Suppressor macrophage (primary cell): ENCODE data around the gene MCTP1.

Experiments
- DNase-seq, 4 experiments: peaks; one replicate each; pipeline ENCODE4 v3.0.0-alpha.2; 2020 to 2022

The MCTP1 gene

DNA sequence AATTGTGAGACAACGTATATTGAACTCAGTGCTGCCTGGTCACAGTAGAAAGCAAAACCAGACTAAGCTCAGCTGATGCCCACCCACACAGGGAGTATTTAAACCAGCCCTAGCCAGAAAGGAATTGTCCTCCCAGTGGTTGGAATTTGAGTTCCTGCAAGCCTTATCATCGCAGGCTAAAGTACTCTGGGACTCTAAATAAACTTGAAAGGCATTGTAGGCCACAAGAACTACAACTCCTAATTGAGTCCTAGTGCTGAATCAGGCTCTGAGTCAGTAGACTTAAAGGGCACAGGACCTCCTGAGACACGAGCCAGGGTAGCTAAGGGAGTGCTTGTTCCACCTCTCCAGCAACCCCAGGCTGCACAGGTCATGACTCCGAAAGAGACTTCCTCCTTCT is 171.4 kb downstream of the MCTP1 start:
- DNase-seq: no peak

DNA sequence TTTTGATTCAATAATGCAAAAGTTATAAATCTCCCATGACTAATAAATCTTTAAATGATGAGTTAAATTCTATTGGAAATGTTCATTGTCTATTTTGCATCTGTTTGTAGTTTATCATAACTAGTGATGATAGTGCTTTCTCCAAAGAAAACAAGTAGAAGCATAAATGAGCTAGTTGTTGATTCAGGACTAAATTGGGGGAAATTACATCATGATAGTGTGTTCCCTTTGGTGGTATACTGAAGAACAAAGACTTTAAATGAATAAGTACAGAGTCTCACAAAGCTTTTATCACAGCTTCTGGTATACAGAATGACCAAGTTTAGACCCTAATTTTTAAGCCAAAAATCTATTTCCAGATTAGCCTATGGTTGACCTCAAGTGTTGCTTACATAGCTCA is 173.8 kb downstream of the MCTP1 start:
- no peak for DNase-seq

DNA sequence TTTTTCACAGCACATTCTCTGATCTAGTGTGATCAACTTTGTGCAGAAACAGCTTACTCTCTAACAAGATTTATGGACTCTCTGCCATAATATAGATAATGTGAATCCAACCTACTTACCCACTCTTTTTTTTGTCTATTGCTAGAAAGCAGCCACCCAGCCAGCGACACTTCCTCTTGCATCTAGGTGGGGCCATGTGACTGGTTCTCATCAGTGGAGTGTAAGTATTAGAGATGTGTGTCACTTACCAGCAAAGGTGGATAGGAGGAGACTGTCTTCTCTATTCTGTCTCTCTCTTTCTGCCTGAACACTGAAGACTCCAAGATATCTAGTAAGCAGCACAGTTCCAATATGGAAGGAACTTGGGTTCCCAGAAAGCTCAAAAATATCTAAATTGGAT is 174.8 kb downstream of the MCTP1 start:
- peak in 2 of 4 experiments; percentile 11 to 21 for DNase-seq

DNA sequence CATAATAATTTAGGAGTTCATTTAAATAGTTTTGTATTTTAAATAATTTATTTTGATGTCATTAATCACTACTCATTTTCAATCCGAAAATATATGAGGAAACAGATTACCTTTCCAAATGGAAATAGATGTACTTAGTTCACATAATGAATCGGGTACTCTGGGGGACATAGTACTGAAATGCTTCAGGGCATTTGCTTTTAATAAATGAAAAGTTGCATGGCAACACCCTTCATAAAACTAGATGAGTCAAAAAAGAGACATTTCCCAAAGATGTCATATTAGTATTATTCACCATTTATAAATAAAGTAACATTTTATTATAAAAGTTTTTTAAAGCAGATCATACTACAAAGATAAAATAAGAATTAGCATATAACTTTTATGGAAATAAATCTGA is 177.8 kb downstream of the MCTP1 start:
- no peak for DNase-seq

DNA sequence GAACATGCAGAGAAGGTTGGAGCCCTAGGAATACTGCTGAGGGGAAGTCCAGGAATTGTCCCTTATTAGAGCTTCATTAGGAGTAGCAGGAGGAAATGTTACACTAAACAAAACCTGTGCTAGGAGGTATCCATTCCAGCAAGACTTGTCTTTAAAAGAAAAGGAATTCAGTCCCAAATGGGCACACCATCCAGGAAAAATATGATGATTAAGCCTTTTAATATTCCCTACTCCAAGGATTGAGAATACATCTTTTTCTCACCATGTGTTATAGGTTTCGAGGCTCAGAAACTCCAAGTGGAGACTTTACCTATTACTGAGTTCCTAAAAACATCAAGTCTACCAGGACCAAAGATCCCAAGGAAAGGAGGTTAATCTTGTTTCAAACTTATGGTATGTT is 179.3 kb downstream of the MCTP1 start:
- no peak for DNase-seq

DNA sequence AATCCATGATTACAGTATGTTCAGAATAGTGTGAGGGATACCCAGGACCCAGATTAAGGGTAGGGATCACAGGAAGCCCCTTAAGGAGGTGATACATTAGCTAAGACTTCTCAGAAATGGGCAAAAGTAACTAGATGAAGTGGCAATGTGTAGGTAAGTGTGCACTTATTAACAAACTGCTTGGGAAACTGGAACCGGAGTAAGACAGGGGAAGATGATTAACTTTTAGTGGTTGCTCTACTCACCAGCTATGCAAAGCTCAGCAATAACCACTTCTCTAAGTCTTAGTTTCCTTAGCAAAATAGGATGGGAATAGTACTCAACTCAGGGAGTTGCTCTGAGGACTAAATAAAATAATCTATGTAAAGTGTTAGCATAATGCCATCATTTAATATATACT is 182.2 kb downstream of the MCTP1 start:
- DNase-seq: peak in 2 of 4 experiments; percentile 17 to 44

DNA sequence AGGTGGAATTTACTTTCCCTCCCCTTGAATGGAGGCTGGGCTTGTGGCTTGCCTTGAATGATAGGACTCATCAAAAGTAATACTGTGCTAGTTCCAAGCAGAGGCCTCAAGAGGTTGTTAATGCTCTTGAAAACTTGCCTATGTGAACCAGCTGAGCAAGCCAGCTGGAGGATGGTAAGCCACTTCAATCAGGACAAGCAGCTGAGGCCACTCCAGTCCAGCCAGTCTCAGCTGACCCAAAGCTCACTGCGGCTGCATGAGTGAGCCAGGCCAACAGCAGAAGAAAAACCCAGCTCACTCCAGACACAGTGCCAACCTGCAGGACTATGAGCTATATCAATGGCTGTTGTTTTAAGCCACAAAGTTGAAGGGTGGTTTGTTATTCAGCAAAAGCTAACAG is 182.8 kb downstream of the MCTP1 start:
- no peak for DNase-seq

DNA sequence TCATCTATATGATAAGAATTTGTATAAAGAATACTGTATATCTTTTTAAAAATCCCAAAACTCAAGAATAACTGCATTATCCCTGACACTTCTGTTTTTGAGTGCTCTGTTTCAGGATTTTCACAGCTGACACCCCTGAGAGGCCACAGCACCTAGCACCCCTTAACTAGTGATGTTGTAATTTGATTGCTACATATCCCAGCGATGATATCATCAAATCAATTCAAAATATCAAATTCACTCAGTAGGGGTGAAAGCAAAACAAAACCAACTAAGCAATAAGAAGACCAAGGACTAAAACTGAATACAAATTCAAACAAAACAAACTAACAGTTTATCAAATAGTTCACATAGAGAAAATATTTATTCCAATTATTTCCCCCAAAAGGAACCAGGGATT is 184.3 kb downstream of the MCTP1 start:
- DNase-seq: no peak

DNA sequence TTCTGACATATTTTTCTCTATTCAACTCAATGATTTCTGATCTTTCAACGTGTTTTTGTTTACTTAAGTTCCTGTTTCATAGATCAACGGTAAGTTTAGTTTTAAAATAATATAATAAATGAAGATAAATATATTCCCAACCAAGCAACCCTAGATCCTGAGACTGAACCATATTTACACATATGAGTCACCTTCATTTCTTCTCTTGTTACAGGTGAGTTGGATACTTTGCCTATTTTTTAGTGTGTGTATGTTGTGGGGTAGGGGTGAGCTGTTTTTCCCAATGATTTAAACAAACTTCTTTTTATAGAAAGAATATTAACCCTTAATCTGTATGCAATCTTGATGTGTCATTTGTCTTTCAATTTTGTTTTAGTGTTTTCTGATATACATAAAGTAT is 186.9 kb downstream of the MCTP1 start:
- DNase-seq: no peak

DNA sequence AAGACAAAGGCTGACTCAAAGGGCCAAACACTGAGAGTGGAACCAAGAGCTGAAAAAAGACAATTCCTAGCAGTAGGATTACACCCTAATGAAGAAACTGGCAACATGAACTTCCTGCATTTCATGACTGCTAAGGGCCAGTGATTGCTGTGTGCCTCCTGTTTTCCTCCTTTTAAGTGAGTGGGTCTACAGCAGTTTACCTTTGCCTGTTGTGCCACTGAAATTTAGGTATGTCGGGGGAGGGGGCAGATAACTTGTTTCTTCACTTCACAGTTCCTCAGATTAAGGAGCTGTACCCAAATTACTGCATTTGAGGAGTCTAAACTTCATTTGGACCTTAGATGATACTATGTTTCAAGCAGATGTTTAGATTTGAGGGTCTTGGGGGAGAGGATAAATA is 191.7 kb downstream of the MCTP1 start:
- no peak for DNase-seq

DNA sequence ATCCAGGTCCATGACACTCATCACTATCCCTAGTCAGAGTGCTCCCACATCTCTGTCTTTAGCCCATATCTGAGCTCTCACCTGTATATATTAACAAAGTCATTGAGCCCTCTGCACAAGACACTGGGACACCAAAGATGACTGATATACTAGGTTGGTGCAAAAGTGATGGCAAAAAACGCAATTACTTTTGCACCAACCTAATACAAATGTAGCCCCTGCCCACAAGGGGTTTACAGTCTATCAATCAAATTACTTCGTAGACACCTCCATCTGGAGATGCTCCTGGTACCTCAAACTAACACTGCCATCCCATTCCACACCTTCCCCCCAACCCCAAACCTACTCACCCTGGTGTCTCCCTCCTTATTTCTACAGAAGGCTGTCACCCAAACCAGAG is 194.1 kb downstream of the MCTP1 start:
- no peak for DNase-seq

DNA sequence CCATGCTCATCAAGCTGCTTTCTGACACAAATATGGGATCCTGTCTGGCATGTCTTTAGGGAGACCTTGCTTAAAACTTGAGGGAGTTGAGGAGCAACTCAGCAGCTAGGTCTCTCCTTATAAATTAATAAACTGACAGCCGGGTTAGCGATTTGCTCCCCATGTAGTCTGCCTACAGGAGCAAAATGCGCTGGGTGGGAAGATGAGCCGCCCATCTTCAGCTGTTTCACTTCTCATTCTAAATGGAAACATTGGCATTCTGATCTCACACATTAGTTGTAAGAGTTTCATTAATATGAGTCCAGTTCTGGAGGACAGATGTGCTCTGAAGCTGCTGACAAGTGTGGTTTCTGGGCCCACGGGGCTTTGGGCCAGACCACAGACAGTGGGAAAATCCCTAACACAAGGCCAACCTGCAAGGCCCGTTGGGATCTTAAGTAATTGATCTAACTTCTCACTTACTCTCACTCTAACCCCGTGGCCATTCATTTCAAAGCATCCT is 197.0 kb downstream of the MCTP1 start:
- DNase-seq: peak; percentile 67 to 84 (median 73)

DNA sequence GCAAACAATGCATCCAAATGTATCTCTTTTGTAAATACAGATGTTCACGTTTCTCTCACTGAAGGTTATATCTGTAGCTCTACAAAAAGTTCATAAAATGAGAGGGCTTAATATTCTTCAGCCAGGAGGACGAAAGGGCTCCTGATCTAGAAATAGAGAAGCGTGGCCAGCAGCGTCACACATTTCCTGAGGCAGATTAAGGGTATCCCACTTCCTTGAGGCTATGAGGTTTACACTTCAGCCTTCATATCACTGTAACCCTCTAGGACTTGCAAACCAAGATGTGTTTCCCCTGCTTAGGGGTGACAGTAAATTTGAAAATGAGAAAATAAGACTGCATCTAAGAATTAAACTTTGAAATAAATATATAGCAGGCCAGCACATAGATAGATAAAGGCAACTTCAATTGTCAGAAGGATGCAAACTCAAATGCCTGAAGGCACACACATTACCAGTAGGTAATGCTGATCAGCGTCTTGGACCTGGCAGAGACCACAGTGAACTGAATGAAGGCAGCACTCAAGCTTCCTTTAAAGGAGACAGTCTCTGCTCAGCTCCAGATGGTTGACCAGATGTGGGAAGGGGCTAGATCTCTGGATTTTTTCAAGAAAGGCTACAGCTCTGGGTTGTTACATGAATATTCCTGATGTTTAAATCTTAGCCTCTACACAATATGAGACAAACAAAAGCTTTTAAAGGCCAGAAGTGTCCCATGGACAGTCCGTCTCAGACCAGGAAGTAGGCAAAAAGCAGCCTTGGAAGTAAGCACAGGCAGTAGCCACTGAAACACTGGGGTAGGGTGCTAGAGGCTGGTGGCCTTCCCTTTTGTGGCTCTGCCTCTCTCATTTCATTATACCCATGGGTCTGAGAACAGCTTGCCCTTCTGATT is 197.7 kb downstream of the MCTP1 start:
- peak; percentile 40 to 58 (median 52) for DNase-seq

DNA sequence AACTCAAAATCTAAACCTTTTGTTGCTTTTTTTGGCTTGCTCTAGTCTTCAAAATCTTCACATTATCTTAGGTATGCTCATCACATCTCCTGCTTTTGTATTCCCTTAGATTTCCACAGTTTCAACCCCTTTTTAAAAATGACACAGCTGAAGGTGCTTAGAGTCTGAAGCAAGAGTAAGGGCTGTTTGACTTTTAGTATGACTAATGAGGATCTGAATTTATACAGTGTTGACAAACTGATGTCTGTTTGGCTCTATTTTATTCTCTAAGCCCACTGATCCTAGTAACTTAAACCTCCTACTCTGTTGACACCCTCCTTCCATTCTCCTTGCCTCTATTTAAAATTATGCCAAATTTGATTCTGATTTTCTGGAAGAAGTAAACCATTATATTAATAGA is 200.1 kb downstream of the MCTP1 start:
- DNase-seq: no peak

DNA sequence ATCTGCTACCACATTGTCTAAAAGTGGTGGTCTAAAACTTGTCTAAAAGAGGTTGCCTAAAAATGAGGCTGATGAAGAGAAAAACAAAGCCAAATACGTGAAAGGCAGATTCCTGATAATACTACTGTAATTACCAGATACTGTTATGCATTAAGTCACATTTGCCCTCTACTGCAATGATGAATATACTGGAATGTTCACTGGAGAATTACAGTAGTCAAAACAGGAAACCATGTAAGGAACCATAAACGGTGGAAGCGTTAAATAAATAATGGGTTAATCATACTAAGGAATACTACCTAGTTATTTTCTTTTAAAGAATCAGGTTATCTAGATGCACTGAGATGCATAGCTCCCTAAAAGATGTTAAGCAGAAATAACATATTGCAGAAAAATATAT is 201.3 kb downstream of the MCTP1 start:
- no peak for DNase-seq

DNA sequence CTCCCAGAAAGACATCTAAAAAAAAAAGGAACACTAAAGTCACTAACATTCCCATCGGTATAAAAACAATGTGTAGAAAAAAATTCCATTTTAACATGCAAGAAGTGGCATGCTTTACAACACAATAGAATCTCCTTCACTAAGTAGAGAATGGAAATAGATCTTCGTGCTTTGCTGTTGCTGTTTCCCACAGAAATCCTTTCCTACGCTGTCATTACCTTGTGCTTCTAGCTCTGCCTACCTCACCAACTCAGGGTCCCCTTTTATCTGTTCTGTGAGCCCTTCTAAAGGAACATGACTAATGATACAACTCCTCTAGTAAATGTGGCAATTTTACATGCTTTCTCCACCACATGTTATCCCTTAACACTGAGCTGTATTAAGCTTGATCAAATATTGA is 202.9 kb downstream of the MCTP1 start:
- DNase-seq: peak; percentile 30 to 76 (median 42)

DNA sequence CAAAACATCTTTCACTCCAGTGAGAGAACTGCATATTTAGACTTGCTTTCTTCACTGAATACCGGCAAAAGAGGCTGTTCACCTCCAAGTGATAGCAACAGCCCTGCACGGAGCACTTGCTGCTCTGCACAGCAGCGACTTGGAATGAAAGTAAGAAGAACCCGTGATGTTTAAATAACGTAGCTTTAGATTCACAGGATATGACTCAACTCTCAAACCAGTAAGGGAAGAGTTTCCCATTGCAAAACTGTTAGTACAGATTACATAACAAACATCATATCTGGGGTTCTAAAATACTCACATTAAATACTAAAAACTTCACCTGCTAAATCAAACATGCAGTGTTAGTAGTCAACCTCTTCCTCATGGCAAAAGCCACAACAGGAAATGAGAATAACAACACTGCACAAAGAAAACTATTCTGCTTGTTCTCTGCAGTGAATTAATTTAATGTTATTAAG is 203.4 kb downstream of the MCTP1 start:
- peak; percentile 84 to 96 (median 91) for DNase-seq

DNA sequence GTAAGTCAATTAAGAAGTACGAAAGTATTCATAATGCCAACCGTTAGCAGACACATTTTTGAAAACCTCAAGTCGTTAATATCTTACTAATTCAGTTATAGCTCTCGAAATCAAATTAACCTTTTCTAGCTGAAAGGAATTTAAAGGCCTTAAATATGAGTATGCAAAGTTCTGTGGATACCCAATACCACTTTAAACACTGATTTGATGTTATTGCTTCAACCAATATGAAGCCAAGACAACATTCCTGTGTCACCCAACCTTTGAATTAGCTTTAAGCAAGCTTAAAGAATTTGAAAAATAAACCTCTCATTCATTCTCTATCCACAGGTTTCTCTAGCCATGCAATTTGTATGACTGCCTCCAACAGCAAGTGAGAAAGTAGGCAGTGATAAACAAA is 204.5 kb downstream of the MCTP1 start:
- DNase-seq: no peak

DNA sequence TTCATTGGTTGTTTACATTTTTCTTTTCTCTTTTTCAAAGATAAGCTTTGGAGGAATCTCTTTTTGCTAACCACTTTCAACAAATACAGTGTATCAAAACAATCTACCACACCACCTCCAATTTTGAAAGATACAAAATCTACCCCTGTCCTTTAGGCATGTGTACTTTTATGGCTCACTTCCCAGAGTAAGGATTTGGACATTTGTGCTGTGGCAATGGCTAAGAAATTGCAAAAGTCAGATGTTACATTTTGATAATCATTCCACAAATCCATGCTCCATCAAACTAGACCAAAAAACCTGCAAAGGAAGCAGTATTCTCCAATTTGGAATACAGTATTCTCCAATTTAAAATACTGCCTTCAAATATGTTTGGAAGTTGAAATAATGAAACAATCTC is 204.9 kb downstream of the MCTP1 start:
- peak in 2 of 4 experiments; percentile 28 to 39 for DNase-seq

DNA sequence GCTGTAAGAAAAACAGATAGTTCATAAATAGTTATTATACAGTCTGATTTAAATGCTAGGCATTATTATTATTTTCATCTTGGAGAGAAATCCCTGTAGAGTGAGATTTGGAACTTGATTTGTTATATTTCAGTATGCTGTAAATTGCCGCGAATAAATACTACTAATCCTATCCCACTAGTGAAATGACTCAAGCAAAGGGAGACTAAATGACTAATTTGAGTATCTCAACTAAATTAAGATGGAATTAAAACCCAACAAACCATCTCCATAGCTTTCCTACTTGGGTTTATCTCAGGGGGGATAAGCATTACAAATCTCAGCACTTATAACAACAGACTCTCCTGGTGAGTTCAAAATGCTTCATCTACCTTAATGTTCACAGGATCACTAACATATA is 206.0 kb downstream of the MCTP1 start:
- DNase-seq: no peak

DNA sequence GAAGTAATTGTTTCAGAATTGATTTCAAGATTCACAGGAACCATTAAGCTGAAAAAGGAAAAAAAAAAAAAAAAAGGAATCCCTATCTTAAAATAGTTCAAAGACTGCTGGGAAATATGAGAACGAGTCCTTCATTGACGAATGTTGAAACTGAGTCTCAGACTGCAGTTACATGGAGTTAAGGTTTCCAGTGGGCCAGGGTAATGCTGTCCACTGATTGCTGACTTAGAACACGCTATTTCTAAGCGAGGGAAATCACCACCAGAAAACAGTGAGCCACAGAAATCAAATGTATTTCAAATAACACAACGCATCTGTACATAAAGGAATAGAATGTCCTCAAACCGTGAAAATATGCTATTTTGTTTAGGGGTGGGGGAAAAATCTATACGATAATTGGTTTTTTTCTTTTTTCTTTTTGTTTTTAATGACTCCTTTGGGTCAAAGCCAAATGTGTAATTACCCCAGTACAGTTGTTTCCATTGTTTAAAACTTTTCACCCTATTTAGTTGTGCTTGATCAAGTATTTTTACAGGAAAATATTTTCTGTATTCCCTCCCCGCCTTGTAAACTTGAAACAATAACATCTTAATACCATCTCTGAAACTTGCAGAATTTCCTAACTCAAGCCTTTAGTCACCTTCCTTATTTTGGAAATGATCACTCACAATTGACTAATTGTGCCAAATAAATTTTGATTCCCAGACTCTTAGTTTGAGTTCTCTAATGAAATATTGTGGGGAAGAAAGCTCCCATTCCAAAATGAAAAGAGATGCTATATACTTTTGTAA is 208.3 kb downstream of the MCTP1 start:
- DNase-seq: peak in 2 of 4 experiments; percentile 55 to 64

DNA sequence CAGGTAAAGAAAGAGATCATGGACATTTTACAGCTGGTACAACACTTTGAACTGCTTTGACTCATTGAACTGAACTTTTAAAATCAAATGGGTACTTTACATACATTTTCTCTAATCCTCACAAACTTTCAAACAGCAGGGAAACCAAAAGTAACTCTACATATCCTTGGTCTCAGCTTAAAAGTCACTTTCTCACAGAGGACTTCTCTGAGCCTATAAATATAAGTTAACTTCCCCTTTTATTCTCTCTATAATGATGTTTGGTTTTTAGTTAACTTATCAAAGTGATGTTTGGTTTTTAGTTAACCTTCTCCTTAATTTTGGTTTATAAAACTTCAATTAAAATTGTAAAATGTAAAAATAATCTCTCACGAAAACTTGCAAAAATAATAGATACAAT is 209.8 kb downstream of the MCTP1 start:
- peak in 1 of 4 experiments; percentile 16 for DNase-seq

DNA sequence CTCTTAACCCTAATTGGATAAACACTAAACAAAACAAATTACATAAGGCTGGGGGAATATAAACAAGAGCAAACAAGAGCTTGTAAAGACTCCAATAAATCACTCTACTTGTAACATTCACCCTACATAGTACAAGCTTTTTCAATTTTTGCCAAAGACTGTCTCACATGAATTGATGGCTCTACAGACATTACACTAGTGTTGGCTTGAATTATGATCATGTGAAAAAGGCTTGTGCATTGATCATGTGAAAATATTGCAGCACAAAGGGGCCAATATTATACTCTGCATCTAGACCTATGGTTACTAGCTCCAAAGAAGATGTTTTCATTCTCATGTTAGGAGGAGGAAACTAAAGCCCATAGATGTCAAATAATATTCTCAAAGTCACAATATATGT is 212.6 kb downstream of the MCTP1 start:
- DNase-seq: no peak

DNA sequence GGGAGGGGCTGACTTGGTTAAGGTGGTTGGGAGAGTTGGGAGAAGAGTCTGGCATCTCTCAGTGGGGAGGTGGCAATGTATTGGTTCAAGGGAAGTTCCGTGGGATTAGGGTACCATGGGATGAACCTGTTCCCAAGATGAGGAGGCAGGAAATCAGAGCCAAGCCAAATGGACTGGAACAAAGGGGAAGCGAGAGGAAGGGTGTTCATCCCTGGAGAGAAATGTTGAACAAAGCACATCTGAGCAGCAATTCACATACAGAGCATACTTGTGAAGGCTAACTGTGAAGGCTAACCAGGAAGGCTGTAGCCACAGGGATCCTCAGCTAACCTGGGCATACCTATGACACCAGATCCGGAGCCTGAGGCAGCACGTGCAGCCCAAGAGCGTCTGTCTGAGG is 214.0 kb downstream of the MCTP1 start:
- no peak for DNase-seq
